ENCODE results near the gene DHX8.
"Not testable (repeated sequence)": the region's sequence is repeated elsewhere in the genome, so short reads cannot be mapped to it uniquely, and the experiment has no call there.

DNA sequence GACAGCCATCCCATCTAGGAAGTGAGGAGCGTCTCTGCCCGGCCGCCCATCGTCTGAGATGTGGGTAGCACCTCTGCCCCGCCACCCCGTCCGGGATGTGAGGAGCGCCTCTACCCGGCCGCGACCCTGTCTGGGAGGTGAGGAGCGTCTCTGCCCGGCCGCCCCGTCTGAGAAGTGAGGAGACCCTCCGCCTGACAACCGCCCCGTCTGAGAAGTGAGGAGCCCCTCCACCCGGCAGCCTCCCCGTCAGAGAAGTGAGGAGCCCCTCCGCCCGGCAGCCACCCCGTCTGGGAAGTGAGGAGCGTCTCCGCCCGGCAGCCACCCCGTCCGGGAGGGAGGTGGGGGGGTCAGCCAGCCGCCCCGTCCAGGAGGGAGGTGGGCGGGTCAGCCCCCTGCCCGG lies 32.0 kb upstream of the DHX8 start:
- TF ChIP-seq, protein P1, sequence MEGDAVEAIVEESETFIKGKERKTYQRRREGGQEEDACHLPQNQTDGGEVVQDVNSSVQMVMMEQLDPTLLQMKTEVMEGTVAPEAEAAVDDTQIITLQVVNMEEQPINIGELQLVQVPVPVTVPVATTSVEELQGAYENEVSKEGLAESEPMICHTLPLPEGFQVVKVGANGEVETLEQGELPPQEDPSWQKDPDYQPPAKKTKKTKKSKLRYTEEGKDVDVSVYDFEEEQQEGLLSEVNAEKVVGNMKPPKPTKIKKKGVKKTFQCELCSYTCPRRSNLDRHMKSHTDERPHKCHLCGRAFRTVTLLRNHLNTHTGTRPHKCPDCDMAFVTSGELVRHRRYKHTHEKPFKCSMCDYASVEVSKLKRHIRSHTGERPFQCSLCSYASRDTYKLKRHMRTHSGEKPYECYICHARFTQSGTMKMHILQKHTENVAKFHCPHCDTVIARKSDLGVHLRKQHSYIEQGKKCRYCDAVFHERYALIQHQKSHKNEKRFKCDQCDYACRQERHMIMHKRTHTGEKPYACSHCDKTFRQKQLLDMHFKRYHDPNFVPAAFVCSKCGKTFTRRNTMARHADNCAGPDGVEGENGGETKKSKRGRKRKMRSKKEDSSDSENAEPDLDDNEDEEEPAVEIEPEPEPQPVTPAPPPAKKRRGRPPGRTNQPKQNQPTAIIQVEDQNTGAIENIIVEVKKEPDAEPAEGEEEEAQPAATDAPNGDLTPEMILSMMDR (conservative IDR thresholded peaks at IDR 0.05 in 1 of 2, IDR thresholded peaks at IDR 0.05 in 1 of 2; ENCODE audit: extremely low read depth in 1 of 2, insufficient read depth in 1 of 2, low read depth in 1 of 2, low read length in 2 of 2), result not testable (repeated sequence)
- not testable (repeated sequence) for TF ChIP-seq EZH2 (IDR thresholded peaks at IDR 0.05; ENCODE audit: borderline replicate concordance, low read length)
